ENCODE results near the gene MYO5B.

DNA sequence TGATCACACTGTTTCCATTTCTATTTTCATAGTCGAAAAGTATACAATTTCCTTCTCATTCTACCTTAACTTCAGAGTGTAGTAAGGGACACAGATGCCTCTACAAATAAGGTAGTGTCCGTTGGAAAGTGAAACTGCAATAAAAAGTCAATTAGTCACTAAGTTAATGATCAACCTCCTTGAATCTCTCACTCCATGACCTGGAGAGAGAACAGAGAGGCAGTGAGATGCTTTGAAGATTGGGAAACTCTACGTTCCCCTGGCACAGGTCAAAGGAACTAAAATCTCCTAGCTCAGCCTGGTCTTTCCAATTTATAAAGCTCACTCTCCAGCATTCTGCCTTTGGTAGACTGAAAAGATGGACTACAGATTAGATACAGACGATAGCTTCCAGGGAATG, 227.8 kb downstream of the MYO5B start:
- TF ChIP-seq POLR2A (IDR thresholded peaks at IDR 0.05), result no peak
- TF ChIP-seq, protein P1, sequence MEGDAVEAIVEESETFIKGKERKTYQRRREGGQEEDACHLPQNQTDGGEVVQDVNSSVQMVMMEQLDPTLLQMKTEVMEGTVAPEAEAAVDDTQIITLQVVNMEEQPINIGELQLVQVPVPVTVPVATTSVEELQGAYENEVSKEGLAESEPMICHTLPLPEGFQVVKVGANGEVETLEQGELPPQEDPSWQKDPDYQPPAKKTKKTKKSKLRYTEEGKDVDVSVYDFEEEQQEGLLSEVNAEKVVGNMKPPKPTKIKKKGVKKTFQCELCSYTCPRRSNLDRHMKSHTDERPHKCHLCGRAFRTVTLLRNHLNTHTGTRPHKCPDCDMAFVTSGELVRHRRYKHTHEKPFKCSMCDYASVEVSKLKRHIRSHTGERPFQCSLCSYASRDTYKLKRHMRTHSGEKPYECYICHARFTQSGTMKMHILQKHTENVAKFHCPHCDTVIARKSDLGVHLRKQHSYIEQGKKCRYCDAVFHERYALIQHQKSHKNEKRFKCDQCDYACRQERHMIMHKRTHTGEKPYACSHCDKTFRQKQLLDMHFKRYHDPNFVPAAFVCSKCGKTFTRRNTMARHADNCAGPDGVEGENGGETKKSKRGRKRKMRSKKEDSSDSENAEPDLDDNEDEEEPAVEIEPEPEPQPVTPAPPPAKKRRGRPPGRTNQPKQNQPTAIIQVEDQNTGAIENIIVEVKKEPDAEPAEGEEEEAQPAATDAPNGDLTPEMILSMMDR (IDR thresholded peaks at IDR 0.05), result no peak
- TF ChIP-seq POLR2AphosphoS5 (IDR thresholded peaks at IDR 0.05), result no peak
- no peak for TF ChIP-seq EP300 (IDR thresholded peaks at IDR 0.05)
